Measurements from ENCODE around the gene PRRG4. TPM values are rescaled to one million over a fixed set of nuclear protein-coding genes. Genes with fewer than 3 reads are reported as not detected.
"Not testable (repeated sequence)": the region's sequence is repeated elsewhere in the genome, so short reads cannot be mapped to it uniquely, and the experiment has no call there.

The PRRG4 gene
- total RNA-seq, 2 experiments from 2014 or later: 0.26 to 0.33 TPM

GRCh38 chr11:32839308-32839707, 9.6 kb downstream of the PRRG4 start:
- Mint-ChIP-seq H3K4me3 (no peak overlapping the region), H3K9me3 (no peaks in the 10 kb centered on the region), H3K27me3 (peaks cover 9% of the 10 kb centered on the region), H3K27ac (no peak overlapping the region), H3K36me3 (no peaks in the 10 kb centered on the region), H3K4me1 (no peaks in the 10 kb centered on the region)
- DNase-seq (no peak), ATAC-seq (ENCODE audit: low read depth) (no peak)
- POLR2A ChIA-PET: interaction anchor here (0.6 kb wide), 1 partner anchor 206 kb away, joined by 3 read pairs; no protein-coding TSS in a partner anchor

DNA sequence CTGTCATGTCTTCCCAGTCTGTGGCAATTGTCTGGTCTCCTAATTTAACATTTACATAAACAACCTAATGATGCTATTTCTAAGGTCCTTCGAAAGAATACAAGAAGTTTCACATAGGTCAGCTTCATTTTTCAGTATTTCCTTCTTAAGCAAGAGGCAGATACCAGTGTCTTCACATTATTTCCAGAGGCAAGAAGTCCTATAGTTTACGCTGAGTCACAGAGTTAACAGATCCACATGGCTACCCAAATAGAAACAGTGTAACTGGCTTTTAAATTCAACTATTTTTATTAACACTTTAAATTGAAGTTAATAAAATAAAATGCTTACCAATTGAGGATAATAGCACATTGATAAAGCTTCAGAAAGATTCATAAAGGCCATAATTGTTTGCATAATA, 10.9 kb downstream of the PRRG4 start:
- DNase-seq (no peak), ATAC-seq (ENCODE audit: low read depth) (no peak)
- POLR2A ChIA-PET: no interaction called here
- no peaks in the 10 kb centered on the region for H3K36me3 Mint-ChIP-seq
- H3K9me3 Mint-ChIP-seq: no peaks in the 10 kb centered on the region
- no peaks in the 10 kb centered on the region for H3K4me1 Mint-ChIP-seq
- no peak overlapping the region for H3K4me3 Mint-ChIP-seq
- no peak overlapping the region for H3K27ac Mint-ChIP-seq
- peaks cover 3% of the 10 kb centered on the region for H3K27me3 Mint-ChIP-seq

DNA sequence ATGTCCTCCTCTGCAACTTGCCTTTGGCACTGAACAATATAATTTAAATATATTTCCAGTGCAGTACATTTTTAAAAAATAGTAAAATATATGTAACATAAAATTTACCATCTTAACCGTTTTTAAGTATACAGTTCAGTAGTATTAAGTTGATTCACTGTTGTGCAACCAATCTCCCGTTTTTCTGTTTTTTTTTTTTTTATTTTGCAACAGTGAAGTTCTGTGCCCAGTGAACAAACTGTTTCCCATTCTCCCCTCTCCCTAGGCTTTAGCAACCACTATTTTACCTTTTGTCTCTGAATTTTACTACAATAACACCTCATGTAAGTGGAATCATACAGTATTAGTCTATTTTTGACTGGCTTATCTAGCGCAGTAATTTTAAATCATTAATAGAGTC, 13.8 kb downstream of the PRRG4 start:
- Mint-ChIP-seq H3K36me3 (no peaks in the 10 kb centered on the region), H3K4me1 (no peaks in the 10 kb centered on the region), H3K27me3 (peaks cover 6% of the 10 kb centered on the region), H3K4me3 (no peak overlapping the region), H3K27ac (no peak overlapping the region), H3K9me3 (no peaks in the 10 kb centered on the region)
- ATAC-seq (ENCODE audit: low read depth): no peak
- POLR2A ChIA-PET: no interaction called here
- DNase-seq: no peak

- no peak for DNase-seq
- H3K27ac Mint-ChIP-seq: no peak overlapping the region
- peaks cover 3% of the 10 kb centered on the region for H3K27me3 Mint-ChIP-seq
- H3K4me1 Mint-ChIP-seq: peaks cover 4% of the 10 kb centered on the region
- H3K36me3 Mint-ChIP-seq: no peaks in the 10 kb centered on the region
- no peaks in the 10 kb centered on the region for H3K9me3 Mint-ChIP-seq
- no peak overlapping the region for H3K4me3 Mint-ChIP-seq
- ATAC-seq (ENCODE audit: low read depth): no peak
- POLR2A ChIA-PET: no interaction called here
Observed at GRCh38 chr11:32847511-32847910, 17.8 kb downstream of the PRRG4 start.

GRCh38 chr11:32849761-32850160, 20.0 kb downstream of the PRRG4 start:
- Mint-ChIP-seq H3K27ac (no peak overlapping the region), H3K9me3 (no peaks in the 10 kb centered on the region), H3K4me1 (peaks cover 4% of the 10 kb centered on the region), H3K27me3 (peaks cover 3% of the 10 kb centered on the region), H3K4me3 (peak overlapping the region; percentile 11), H3K36me3 (no peaks in the 10 kb centered on the region)
- DNase-seq: no peak
- ATAC-seq (ENCODE audit: low read depth): no peak
- POLR2A ChIA-PET: no interaction called here

DNA sequence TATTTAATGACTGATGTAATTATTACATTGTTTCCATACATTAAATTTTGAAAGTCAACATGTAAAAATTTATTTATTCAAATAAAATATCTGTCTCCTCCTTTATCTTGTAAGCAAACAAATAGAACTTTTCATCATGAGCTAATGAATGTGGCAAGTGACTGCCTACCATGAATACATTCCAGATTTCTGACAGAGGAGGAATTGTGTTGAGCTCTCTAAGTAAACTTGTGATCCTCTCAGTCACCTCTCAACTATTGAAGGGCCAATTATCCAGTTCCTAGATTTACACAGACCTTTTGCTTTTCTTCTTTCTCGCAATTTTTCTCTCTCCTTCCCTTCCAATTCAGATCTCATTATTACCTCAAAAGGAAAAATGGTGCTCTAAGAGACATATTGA, 21.5 kb downstream of the PRRG4 start:
- DNase-seq (no peak), ATAC-seq (ENCODE audit: low read depth) (no peak)
- Mint-ChIP-seq H3K4me1 (peaks cover 4% of the 10 kb centered on the region), H3K27me3 (peaks cover 6% of the 10 kb centered on the region), H3K27ac (no peak overlapping the region), H3K36me3 (no peaks in the 10 kb centered on the region), H3K9me3 (no peaks in the 10 kb centered on the region), H3K4me3 (no peak overlapping the region)
- POLR2A ChIA-PET: no interaction called here

DNA sequence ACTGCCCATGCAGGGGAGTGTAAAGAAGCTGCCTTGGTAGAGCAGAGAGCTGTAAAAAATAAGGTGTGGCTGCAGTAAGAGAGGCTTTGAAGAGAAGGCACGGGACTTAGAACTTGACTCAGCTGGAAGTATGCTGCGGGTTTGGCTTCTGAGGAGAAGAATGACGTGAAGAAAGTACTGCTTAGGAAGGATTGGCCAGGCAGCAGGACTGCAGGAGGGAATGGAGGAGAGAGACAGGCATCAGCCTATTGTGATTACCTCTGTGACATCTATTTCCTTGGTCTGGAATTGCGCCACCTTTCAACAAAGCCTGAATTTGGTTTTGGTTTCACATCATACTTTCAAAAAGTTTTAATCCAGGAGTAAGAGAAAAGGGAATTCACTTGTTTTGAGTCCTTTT, 22.5 kb downstream of the PRRG4 start:
- H3K4me3 Mint-ChIP-seq: no peak overlapping the region
- POLR2A ChIA-PET: no interaction called here
- no peaks in the 10 kb centered on the region for H3K36me3 Mint-ChIP-seq
- no peak for DNase-seq
- no peak overlapping the region for H3K27ac Mint-ChIP-seq
- no peak for ATAC-seq (ENCODE audit: low read depth)
- H3K4me1 Mint-ChIP-seq: peaks cover 4% of the 10 kb centered on the region
- peaks cover 9% of the 10 kb centered on the region for H3K27me3 Mint-ChIP-seq
- no peaks in the 10 kb centered on the region for H3K9me3 Mint-ChIP-seq

- Mint-ChIP-seq H3K27ac (no peak overlapping the region), H3K4me1 (peaks cover 2% of the 10 kb centered on the region), H3K36me3 (no peaks in the 10 kb centered on the region), H3K9me3 (no peaks in the 10 kb centered on the region), H3K27me3 (peaks cover 8% of the 10 kb centered on the region), H3K4me3 (no peak overlapping the region)
- POLR2A ChIA-PET: no interaction called here
- DNase-seq (no peak), ATAC-seq (ENCODE audit: low read depth) (no peak)
Observed at GRCh38 chr11:32855601-32856000, 25.9 kb downstream of the PRRG4 start.

GRCh38 chr11:32858731-32859130, 29.0 kb downstream of the PRRG4 start:
- Mint-ChIP-seq H3K27me3 (peaks cover 22% of the 10 kb centered on the region), H3K36me3 (no peaks in the 10 kb centered on the region), H3K9me3 (no peaks in the 10 kb centered on the region), H3K4me1 (no peaks in the 10 kb centered on the region), H3K27ac (no peak overlapping the region), H3K4me3 (no peak overlapping the region)
- POLR2A ChIA-PET: no interaction called here
- no peak for DNase-seq
- ATAC-seq (ENCODE audit: low read depth): no peak

DNA sequence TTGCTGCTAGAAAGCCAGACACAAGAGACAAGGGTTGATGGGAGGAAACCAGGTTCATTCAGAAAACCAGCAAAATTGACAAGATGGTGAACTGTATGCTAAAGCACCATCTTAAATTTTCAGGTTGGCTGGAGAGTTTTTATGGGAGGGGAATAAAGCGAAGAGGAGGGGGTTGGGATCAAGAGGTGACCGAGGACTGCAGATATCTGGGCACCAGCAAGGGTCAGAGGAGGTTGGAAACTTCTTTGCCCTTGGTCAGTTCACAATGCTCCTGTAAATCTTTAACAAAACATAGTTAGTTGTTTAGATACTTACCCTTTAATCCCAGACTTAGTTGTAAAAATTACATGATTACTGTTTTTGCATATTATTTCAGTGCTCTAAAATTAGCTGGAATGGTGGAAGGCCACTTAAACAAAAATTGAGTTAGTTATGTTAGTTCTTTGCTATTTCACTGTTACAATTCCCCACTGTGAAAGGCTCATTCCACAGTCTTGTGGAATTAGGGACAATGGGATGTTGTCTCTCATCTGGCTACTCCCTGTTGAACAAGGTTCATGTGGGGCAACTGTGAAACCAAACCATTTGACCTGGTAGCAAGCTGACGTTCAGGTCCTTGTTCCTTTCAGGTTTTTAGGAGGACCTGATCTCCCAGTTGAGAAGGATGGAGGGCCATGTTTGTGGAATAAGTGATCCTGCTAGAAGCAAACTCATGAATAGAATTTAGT, 32.3 kb downstream of the PRRG4 start:
- Mint-ChIP-seq H3K4me1 (no peaks in the 10 kb centered on the region), H3K9me3 (no peaks in the 10 kb centered on the region), H3K27me3 (peaks cover 28% of the 10 kb centered on the region), H3K36me3 (no peaks in the 10 kb centered on the region), H3K27ac (no peak overlapping the region), H3K4me3 (no peak overlapping the region)
- no peak for DNase-seq
- ATAC-seq (ENCODE audit: low read depth): no peak
- POLR2A ChIA-PET: no interaction called here

- Mint-ChIP-seq H3K4me1 (no peaks in the 10 kb centered on the region), H3K27me3 (peaks cover 32% of the 10 kb centered on the region), H3K36me3 (no peaks in the 10 kb centered on the region), H3K9me3 (no peaks in the 10 kb centered on the region), H3K4me3 (no peak overlapping the region), H3K27ac (no peak overlapping the region)
- POLR2A ChIA-PET: no interaction called here
- DNase-seq (no peak), ATAC-seq (ENCODE audit: low read depth) (no peak)
Observed at GRCh38 chr11:32864555-32864954, 34.8 kb downstream of the PRRG4 start.

- ATAC-seq (ENCODE audit: low read depth); POLR2A ChIA-PET; H3K4me1 Mint-ChIP-seq: not testable (repeated sequence)
Observed at GRCh38 chr11:32868752-32869151, 39.0 kb downstream of the PRRG4 start.

GRCh38 chr11:32870676-32871075, 40.9 kb downstream of the PRRG4 start:
- no peak for DNase-seq
- Mint-ChIP-seq H3K9me3 (no peaks in the 10 kb centered on the region), H3K4me3 (no peak overlapping the region), H3K27me3 (peaks cover 29% of the 10 kb centered on the region), H3K4me1 (no peaks in the 10 kb centered on the region), H3K36me3 (no peaks in the 10 kb centered on the region), H3K27ac (no peak overlapping the region)
- ATAC-seq (ENCODE audit: low read depth): peak; percentile 47
- POLR2A ChIA-PET: no interaction called here

More at GRCh38 chr11:32868752-32869151, 39.0 kb downstream of the PRRG4 start:
- peaks cover 25% of the 10 kb centered on the region for H3K27me3 Mint-ChIP-seq
- H3K4me3 Mint-ChIP-seq, H3K27ac Mint-ChIP-seq, H3K36me3 Mint-ChIP-seq, H3K9me3 Mint-ChIP-seq, DNase-seq: not testable (repeated sequence)

GRCh38 chr11:32874132-32874531, 44.4 kb downstream of the PRRG4 start:
- no peaks in the 10 kb centered on the region for H3K9me3 Mint-ChIP-seq
- ATAC-seq (ENCODE audit: low read depth): no peak
- H3K36me3 Mint-ChIP-seq: no peaks in the 10 kb centered on the region
- DNase-seq: no peak
- peaks cover 18% of the 10 kb centered on the region for H3K27me3 Mint-ChIP-seq
- no peaks in the 10 kb centered on the region for H3K4me1 Mint-ChIP-seq
- no peak overlapping the region for H3K4me3 Mint-ChIP-seq
- no peak overlapping the region for H3K27ac Mint-ChIP-seq
- POLR2A ChIA-PET: no interaction called here
